SW480 (cell line): ENCODE measurements around the gene ALPL.

ENCODE experiments used
- DNase-seq: peaks from one replicate; pipeline ENCODE4 v3.0.0-alpha.2; 2016; ENCODE audit warnings: low spot score

Gene ALPL

DNA sequence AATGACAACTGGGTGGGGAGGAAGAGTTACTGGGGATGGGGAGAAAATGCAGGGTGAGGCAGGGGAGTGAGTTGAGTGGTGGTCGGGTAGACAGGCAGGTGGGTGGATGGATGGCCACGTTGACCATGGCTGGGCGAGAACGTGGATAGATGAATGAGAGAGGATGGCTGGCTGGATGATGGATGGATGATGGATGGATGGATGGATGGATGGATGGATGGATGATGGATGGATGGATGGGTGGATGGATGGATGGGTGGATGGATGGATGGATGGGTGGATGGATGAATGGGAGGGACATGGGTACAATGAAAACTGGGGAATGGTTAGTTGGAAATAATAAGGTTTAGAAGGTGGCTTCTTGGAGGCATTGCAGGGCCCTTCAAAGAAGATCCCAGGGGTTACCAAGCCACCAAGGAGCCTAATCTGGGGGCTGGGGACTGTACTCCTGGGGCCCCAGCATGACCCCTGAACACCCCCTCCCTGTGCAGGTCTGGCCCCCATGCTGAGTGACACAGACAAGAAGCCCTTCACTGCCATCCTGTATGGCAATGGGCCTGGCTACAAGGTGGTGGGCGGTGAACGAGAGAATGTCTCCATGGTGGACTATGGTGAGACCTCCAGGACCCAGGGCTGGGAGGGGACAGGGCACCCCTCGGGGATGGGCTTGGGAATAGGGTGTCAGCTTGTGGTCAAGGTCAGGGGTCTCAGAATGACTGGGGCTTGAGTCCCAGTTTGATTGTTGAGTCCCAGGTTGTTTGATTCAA is 67.0 kb downstream of the ALPL start:
- DNase-seq = no peak

DNA sequence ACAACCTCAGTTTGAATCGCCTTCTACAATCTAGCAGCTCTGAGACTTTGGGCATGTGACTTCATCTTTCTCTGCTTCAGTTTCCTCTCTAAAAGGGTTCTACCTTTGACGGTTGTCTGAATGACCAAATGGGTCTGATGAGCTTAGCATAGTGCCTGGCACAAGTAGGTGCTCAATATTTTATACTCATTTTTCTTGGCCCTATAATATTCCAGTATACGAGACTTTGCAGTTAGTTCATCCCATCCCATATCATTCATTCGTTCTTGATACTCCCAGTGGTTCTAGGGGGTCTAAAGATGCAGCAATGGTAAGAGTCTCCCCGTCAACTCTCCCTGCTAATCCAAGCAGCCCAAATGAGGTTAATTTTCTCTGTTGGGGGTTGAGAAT is 67.6 kb downstream of the ALPL start:
- DNase-seq = no peak

DNA sequence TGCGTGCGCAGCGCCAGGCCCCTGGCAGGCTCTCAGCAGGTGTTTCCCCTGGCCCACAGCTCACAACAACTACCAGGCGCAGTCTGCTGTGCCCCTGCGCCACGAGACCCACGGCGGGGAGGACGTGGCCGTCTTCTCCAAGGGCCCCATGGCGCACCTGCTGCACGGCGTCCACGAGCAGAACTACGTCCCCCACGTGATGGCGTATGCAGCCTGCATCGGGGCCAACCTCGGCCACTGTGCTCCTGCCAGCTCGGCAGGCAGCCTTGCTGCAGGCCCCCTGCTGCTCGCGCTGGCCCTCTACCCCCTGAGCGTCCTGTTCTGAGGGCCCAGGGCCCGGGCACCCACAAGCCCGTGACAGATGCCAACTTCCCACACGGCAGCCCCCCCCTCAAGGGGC is 68.1 kb downstream of the ALPL start:
- DNase-seq = no peak

DNA sequence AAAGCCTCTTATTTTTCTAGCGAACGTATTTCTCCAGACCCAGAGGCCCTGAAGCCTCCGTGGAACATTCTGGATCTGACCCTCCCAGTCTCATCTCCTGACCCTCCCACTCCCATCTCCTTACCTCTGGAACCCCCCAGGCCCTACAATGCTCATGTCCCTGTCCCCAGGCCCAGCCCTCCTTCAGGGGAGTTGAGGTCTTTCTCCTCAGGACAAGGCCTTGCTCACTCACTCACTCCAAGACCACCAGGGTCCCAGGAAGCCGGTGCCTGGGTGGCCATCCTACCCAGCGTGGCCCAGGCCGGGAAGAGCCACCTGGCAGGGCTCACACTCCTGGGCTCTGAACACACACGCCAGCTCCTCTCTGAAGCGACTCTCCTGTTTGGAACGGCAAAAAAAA is 68.7 kb downstream of the ALPL start:
- no peak for DNase-seq

DNA sequence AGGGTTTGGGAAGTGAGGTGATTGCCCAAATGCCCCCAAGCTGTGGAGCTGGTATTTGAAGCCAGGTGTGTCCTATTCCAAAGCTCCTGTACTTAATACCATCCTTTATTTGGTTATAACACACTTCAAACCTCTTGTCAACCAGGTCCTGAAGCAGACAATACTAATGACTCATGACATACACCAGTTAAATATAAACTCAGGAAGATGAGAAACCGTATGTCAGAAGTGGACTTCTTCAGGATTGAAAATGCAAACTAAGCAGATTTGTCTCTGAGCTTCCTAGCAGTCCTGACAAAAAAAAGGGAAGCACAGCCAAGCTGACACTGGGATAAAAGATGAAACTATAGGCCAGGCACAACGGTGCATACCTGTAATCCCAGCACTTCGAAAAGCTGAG is 70.6 kb downstream of the ALPL start:
- DNase-seq = peak; percentile 54

DNA sequence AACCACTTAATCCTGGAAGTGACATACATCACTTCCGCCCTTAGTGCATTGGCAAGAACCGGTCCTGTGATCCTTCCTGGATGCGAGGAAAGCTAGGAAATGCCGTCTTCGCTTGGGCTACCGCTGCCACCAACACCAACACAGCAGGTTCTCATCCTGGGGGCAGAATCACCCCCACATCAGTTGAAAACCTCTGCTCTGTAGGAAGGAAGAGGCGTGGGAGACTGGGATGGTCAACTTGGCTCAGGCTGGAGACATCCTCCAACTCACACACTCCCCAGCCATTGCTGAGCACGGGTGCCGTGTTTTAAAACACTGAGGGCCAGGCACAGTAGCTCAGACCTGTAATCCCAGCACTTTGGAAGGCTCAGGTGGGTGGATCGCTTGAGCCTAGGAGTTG is 74.9 kb downstream of the ALPL start:
- no peak for DNase-seq

DNA sequence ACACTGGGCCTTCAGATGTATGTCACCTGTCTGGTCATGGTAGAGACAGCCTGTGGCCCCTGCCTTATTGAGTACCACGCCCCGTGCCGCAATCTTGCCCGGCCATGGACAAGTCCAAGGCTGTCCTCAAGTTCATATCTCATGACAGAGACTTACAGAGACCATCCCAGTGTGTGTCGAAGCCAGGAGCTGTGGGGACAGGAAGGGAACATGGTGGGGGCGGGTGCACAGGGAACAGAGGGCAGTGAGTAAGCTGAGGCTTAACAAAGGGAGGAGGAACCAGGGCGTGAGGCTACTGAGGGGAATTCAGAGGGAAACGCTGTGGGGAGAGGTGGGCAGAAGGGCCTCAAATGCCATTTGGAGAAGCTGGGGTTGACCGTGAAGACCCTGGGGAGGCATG is 75.8 kb downstream of the ALPL start:
- DNase-seq = no peak

DNA sequence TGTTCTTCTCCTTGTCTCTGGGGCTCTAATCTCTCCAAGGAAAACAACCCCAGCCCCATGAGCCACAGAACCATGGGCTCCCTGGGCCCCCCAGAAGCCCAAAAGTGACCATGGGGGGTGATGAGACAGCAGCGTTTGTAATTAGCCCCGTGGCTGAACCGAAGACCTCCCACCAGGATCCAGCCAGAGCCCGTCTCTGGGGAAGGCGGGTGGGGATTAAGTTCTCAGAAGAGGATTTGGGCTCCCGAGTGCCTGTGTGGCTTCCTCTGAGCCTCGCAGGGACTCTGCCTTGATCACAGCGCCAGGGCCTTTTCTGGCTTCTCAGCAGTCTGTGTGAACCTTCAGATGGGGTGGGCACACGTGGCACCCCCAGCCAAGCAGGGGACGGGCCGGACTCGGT is 77.0 kb downstream of the ALPL start:
- no peak for DNase-seq

DNA sequence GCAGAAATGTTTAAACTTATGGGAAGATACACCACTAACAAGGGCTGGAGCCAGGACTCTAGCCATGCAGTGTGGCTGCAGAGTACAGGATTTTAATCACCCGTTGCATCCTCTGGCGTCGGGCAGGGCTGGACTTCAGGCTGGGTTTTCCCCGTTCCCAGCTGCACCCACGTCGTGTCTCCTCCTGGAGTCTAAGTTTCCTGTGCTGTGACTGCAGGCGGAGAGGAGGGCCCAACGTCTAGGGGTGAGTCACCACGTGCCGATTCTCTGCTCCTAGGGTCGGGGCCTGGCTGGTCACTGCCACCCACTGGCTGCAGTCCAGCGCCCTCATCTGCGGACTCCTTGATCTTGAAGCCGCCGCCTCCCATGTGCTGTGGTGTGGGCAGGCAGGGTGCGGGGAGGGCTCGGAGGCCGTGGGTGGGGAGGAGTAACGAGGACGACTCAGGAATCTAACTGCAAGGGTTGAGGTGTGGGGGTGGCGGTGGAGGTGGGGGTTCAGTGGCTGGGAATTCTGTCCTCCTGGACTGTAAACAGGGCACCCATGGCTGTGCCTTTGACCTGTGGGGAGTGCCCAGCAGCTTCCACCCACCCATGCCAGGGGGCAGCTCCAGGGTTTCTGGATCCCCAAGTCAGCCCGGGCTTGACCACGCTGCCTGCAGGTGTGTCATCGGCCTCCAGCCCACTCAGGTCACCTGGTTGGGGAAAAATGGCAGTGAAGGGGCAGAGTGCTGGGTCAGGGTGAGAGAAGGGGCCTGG is 77.8 kb downstream of the ALPL start:
- DNase-seq = peak; percentile 89

DNA sequence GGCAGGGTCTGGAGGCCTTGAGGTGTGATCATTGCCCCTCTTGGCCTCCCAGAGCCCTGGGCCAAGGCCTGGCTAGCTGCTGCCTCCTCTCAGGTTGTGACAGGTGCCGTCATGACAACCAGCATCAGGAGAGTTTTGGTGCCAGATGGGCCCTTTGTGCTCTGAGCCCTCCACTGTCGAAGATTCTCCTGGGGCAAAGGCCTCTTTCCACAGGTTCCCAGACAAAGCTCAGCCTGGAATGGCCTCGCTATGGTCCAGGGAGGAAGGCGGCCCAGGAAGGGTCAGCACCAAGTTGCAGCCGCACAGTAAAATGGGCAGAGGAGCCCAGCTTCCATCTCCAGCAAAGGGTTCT is 78.4 kb downstream of the ALPL start:
- no peak for DNase-seq

DNA sequence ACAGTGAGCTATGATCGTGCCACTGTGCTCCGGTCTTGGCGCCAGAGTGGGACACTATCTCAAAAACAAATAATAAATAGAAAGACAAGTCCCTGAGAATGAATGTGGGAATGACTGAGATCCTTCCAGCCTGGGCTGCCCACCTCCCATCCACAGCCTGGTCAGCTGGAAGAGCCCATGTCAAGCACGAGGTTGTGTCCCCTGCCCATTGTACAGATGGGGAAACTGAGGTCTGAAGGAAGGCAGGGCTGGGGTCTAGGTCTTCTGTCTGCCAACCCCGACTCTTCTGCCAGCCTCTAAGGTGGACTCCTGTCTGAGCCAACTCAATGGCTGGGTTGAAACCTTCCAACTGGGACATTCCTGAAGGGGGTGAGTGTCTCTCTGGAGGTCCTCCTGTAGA is 80.4 kb downstream of the ALPL start:
- DNase-seq = no peak

DNA sequence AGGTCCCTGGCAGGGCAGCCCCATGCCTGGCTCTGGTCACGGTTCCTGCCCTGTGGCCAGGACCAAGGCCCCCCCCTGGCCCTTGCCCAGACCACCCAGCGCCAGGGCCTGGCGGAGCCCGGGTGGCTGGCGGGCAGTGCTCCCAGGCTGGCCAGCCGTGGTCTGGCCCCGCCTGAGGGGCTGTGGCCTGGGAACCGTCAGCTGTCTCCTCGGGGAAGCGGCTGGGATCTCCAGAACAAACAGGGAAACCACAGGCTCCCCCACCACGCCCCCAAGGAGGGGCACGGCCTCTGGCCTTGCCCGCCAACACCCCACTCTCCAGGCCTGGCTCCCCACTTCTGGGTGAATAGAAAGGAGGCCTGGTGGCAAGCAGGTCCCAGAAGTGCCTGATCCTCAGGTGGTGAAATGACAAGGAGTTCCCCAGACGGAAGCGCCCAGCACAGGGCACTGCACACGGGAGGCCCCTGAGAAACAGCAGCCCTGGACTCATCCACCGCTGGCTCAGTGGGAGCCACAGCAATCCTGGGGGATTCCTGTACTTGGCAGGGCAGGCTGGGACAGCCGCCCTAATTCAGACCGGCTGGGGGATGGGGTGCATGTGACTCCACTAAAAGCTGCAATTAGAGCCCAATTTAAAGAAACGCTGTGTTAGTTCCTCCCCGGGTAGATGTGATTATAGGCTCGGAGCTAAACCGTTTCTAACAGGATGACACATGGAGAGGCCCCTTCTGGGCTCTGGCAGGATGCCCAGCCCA is 81.1 kb downstream of the ALPL start:
- no peak for DNase-seq

DNA sequence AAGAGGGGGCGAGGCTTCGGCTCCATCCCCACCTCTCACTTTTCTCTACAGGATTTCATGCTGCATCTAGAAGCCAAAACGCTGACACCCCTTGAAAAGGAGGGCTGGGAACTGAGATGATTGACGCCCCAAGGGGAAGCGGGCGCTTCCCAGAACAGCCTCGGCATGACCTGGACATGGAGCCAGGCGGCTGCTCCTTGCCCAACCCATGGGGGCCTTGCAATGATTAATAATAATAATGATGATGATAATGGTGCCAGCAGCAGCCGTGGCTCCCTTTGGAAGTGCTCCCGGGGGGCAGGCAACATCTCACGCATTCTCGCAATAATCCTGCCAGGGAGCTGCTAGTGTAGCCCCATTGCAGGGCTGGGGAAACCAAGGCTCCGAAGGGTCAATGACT is 81.7 kb downstream of the ALPL start:
- no peak for DNase-seq

DNA sequence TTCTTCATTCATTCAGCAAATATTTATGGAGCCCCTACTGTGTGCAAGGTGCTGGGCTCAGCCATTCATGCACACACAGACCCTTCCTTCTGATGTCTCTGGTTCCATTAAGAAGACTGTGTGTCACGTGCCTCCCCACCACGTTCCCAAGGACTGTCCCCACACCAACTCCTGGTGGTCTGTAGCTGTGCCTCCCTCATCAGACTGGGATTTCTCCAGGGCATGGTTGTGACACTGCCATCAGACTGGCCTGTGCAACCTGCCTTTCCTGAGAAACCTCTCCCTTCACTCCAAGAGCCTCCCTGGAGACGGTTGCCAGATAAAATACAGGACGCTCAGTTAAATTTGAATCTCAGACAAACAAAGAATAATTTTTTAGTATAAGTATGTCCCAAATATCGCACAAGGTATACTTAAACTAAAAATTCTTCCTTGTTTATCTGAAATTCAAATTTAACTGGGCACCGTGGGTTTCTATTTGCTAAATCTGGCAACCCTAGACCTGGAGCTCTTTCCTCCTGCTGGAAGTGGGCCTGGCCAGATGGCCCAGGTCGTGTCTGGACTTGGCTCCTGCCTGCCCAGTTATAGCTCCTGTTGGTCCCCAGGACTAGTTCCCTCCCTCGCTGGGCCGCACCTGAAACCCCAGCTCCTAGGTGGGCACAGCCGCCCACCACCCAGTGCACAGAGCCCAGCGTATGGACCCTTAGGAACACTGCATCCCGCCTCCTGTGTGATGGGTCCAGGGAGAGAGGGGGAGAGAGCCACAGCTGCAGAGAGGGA is 83.1 kb downstream of the ALPL start:
- no peak for DNase-seq

DNA sequence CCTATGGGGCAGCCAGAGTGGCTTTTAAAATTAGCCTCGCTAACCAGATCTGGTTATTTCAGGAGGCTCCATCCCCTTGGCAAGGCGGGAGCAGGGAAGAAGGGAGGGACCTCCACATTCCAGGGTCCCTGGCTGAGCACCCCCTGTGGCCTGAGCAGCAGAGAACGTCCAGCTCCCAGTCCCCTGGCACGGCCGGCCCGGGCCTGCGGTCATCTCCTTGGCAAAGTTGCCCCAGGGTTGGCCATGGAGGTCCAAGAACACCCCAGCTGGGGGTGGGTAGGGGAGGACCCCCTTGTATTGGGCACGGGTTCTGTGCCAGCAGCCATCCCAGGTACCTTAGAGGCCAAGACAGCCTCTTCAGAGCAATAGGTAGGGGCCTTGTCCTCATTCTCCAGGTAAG is 84.0 kb downstream of the ALPL start:
- no peak for DNase-seq

DNA sequence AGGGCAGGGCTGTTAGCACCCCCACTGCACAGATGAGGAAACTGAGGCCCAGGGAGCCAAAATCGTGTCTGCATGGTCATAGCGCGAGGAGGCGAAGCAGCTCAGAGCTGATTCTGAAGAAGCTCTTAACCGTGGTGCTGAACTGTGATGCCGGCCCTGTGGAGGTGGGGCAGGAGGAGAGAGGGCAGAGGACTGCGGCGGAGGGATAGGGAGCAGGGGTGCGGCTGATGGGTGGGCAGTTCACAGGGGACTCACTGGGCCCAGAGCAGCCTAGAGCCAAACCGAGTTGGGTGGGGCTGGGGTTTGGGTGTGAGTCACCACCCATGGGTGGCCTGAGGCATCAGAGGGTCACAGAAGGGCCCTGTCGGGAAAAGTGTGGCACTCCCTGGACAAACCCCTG is 85.3 kb downstream of the ALPL start:
- DNase-seq = peak; percentile 35

DNA sequence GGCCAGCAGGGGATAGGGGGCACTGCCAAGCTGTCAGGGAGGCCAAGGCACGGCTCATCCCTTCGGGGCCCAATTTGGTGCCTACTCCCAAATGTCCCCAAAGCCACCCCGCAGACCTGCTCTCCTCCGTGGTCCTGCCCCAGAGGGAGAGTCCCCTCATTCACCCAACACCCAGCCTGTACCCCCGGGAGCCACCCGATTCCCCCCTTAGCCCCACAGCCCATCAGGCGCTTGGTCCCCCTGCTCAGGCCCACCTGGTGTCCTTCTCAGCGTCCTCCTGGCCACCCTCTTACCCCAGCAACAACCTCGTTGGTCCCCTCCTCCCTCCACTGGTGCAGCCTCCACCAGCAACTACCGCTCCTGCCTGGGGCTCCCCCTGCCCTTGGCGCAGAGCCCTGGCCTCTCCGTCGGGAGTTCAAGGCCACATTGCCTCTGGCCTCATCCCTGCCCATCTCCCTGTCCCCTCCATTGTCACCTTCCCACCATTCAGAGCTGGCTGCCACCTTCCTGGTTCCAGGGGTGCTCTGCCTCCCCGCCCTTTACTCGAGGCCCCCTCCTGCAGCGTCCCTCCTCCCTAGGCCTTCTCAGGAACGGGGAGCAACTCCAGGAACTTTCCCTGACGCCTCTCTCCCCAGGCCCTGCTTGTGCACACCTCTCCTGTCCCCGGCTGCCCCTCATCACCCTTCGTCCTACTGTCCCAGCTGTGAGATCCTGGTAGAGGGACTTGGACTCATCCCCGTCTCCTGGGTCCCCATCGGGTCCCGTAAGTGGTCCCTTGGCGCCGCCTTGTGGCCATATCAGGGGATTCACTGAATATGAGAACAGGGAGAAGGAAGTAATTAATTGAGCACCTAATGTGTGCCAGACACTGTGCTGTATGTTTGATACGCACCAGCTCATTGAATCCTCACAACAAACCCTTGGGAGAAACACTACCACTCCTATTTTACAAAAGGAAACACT is 86.0 kb downstream of the ALPL start:
- DNase-seq = peak; percentile 29

DNA sequence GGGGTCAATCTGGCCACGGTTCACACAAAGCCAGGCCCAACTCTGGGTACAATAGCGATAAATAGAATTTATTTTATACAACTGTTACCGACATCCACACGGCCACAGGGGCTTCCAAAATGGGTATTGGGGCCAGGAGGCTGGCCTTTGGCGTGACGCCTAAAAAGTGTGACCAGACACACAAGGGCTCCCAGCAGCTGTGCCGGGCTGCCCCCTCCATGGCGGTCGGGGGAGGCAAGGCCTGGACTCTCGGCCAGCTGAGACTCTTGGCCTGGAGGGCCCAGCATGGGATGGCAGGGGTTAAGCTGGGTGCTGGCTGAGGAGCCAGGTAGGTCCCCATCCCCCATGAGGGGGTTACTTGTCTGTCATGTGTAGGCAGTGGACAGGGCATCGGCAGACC is 87.0 kb downstream of the ALPL start:
- no peak for DNase-seq

DNA sequence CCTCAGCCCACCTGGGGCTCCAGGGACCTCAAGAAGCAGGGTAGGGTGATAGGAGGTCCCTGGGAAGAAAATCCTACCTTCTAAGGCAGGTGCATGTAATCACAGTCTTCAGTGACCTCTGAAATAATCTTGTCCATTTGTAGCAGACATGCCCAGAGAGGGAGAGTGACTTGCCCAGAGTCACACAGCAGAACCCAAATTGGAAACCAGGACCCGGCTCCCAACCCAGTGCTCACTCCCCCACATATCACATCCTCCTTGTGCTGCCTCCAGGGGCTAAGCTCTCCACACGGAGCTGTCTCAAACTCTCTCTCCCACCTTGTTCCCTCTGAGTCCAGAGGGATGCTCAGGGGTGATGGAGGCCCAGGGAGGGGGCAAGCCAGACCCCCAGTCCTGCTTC is 87.4 kb downstream of the ALPL start:
- no peak for DNase-seq

DNA sequence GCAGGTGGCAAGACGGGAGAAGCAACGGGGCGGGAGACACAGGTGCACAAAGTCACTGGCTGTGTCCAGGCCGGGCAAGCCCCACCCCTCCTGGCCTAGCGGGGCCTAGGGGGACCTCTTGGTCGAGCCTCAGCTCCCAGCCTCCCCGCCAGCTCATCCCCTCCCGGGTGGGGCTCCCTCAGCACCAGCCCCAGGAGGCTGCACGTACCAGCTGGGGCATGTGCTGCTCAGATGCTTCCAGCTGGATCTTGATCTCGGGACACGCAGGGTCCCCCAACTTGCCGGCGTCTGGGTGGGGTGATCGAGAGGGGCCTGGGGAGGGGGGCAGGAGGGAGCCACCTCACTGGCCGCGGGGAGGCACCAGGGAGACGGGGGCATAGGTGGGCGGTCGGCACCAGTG is 88.5 kb downstream of the ALPL start:
- DNase-seq = no peak

DNA sequence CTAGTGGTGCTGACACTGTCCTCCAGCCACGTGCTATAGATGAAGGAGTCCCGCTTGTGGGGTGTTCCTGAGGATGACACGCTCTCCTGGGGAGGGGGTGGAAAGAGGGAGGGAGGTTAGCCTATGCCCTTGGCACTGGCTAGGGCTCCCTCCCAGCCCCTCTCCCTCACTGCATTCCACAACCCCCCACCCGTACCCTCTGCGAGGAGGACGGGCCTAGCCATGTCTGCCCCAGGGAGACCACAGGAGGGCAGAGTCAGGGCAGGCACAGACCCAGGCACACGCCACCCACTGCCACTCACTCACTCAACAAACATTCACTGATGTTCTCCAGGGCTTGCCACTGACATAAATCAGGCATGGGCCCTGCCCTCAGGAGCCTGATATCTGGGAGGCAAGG is 89.2 kb downstream of the ALPL start:
- DNase-seq = no peak
